ENCODE results near the gene ADORA1.

Gene ADORA1

GRCh38 chr1:203122159-203122558 is 5.4 kb upstream of the ADORA1 start:
- DNase-seq = no peak

- no peak for DNase-seq
These were observed 3.5 kb upstream of the ADORA1 start for GRCh38 chr1:203124011-203124410.

GRCh38 chr1:203124546-203125317 is 2.8 kb upstream of the ADORA1 start:
- no peak for DNase-seq

GRCh38 chr1:203126151-203126865 is 1.2 kb upstream of the ADORA1 start:
- DNase-seq = peak; percentile 40

- DNase-seq = peak; percentile 14
These were observed 460 bp upstream of the ADORA1 start for GRCh38 chr1:203126866-203127665.

- DNase-seq = no peak
These were observed 847 bp downstream of the ADORA1 start for GRCh38 chr1:203128431-203128715.

GRCh38 chr1:203128716-203129500 is 1.4 kb downstream of the ADORA1 start:
- DNase-seq = no peak

GRCh38 chr1:203129501-203130231 is 2.1 kb downstream of the ADORA1 start:
- no peak for DNase-seq

GRCh38 chr1:203130358-203130985 is 2.9 kb downstream of the ADORA1 start:
- no peak for DNase-seq

- no peak for DNase-seq
These were observed 4.1 kb downstream of the ADORA1 start for GRCh38 chr1:203131548-203132200.

GRCh38 chr1:203133970-203134725 is 6.6 kb downstream of the ADORA1 start:
- peak; percentile 9 for DNase-seq

GRCh38 chr1:203135636-203136305 is 8.2 kb downstream of the ADORA1 start:
- DNase-seq = no peak

GRCh38 chr1:203136409-203137042 is 9.0 kb downstream of the ADORA1 start:
- no peak for DNase-seq

- DNase-seq = no peak
These were observed 9.8 kb downstream of the ADORA1 start for GRCh38 chr1:203137324-203137723.

GRCh38 chr1:203138066-203138465 is 10.5 kb downstream of the ADORA1 start:
- no peak for DNase-seq

GRCh38 chr1:203139976-203140475 is 12.5 kb downstream of the ADORA1 start:
- no peak for DNase-seq

- DNase-seq = no peak
These were observed 13.4 kb downstream of the ADORA1 start for GRCh38 chr1:203140743-203141520.

GRCh38 chr1:203142124-203142523 is 14.6 kb downstream of the ADORA1 start:
- no peak for DNase-seq
